CD4-positive, alpha-beta memory T cell (primary cell): ENCODE results near the gene GMNN. TPM values are rescaled to one million over a fixed set of nuclear protein-coding genes. Genes with fewer than 3 reads are reported as not detected.
"Not testable (repeated sequence)": the region's sequence is repeated elsewhere in the genome, so short reads cannot be mapped to it uniquely, and the experiment has no call there.

Source experiments
- CTCF ChIA-PET: fragments of 350-600 bp; sonication (Branson Sonifier 250); formaldehyde crosslinking; loops from one replicate; lab custom pipeline; 2021; ENCODE audit warnings: inconsistent platforms; ENCODE audit not compliant: partially characterized antibody; lab: Charles Lee
- POLR2A ChIA-PET: fragments of 350-600 bp; sonication (Branson Sonifier 250); formaldehyde crosslinking; loops from one replicate; lab custom pipeline; 2021; ENCODE audit not compliant: partially characterized antibody; lab: Charles Lee
- DNase-seq, 5 donors: peaks; one replicate each; pipeline versions ENCODE4 v3.0.0 to v3.0.0-alpha.2; 2020 to 2022; ENCODE audit warnings: mixed read lengths in 1 of 5
- H3K27ac ChIP-seq: one replicate; pipeline ENCODE4 v1.7.0; 2013; ENCODE audit warnings: low read depth, low read length
- H3K27me3 ChIP-seq: 2 replicates; pipeline ENCODE4 v1.7.0; 2013; ENCODE audit warnings: mild to moderate bottlenecking, low read length, moderate library complexity; ENCODE audit not compliant: insufficient read depth
- H3K36me3 ChIP-seq: 2 replicates; pipeline ENCODE4 v1.7.0; 2013; ENCODE audit warnings: mild to moderate bottlenecking, low read length, moderate library complexity; ENCODE audit not compliant: insufficient read depth
- H3K4me1 ChIP-seq: 2 replicates; pipeline ENCODE4 v1.7.0; 2013; ENCODE audit warnings: mild to moderate bottlenecking, low read length, moderate library complexity; ENCODE audit not compliant: insufficient read depth
- H3K4me3 ChIP-seq, 2 donors: one replicate each; pipeline ENCODE4 v1.7.0; 2013; ENCODE audit warnings: low read length in 2 of 2, mild to moderate bottlenecking in 1 of 2
- H3K9me3 ChIP-seq, 2 donors: one replicate each; pipeline ENCODE4 v1.7.0; 2013; ENCODE audit warnings: low read length in 2 of 2, control low read depth in 1 of 2; ENCODE audit not compliant: control insufficient read depth in 1 of 2
- H3K27ac Mint-ChIP-seq, 7 donors: one replicate each; pipeline ENCODE4 v1.8.0; 2020 to 2021; ENCODE audit warnings: mixed read lengths in 7 of 7, mild to moderate bottlenecking in 6 of 7, inconsistent platforms in 3 of 7, moderate library complexity in 3 of 7
- H3K27me3 Mint-ChIP-seq, 2 donors: one replicate each; pipeline ENCODE4 v1.8.0; 2020 to 2021; ENCODE audit warnings: mixed read lengths in 2 of 2
- H3K36me3 Mint-ChIP-seq, 2 donors: one replicate each; pipeline ENCODE4 v1.8.0; 2020 to 2021; ENCODE audit warnings: mixed read lengths in 2 of 2, inconsistent platforms in 1 of 2, mild to moderate bottlenecking in 1 of 2
- H3K4me1 Mint-ChIP-seq, 4 donors: one replicate each; pipeline ENCODE4 v1.8.0; 2020 to 2021; ENCODE audit warnings: mixed read lengths in 4 of 4, mild to moderate bottlenecking in 1 of 4
- H3K4me3 Mint-ChIP-seq, 8 donors: one replicate each; pipeline ENCODE4 v1.8.0; 2020 to 2021; ENCODE audit warnings: mixed read lengths in 8 of 8, mild to moderate bottlenecking in 7 of 8, moderate library complexity in 6 of 8, inconsistent platforms in 3 of 8
- H3K9me3 Mint-ChIP-seq, 8 donors: one replicate each; pipeline ENCODE4 v1.8.0; 2020 to 2021; ENCODE audit warnings: mixed read lengths in 8 of 8, mild to moderate bottlenecking in 5 of 8, inconsistent platforms in 3 of 8, moderate library complexity in 1 of 8
- intact Hi-C: fragments of 100-400 bp; cut with micrococcal nuclease; formaldehyde crosslinking; loops from one replicate; pipeline ENCODE4 v1.15.1; 2023
- polyA plus RNA-seq, 2 donors: library from polyadenylated mRNA; unstranded; fragments of 300-500 nt; fragmentation: Illumina TruSeq; gene quantifications; one replicate each; pipeline ENCODE4 v1.2.3, GENCODE V29; 2021
- total RNA-seq, 2 experiments: library from RNA; stranded (reverse); gene quantifications; one replicate each; pipeline ENCODE4 v1.2.3, GENCODE V29; 2021

The GMNN gene
- total and polyA plus RNA-seq, 4 experiments from 2014 or later, result 3.4 to 6.7 (median 4.9) TPM

- peaks cover 0 to 2% (median 0%) of the 10 kb centered on the region in 8 donors for H3K9me3 Mint-ChIP-seq
- H3K27me3 Mint-ChIP-seq, result no peaks in the 10 kb centered on the region
- H3K4me3 Mint-ChIP-seq, result no peak overlapping the region
- ChIA-PET CTCF (interaction anchor here (0.5 kb wide), 1 partner anchor 29 kb away, joined by 3 read pairs; no protein-coding TSS in a partner anchor), POLR2A (no interaction called here)
- Histone ChIP-seq H3K27ac (no peak overlapping the region), H3K4me3 (no peak overlapping the region), H3K4me1 (no peaks in the 10 kb centered on the region), H3K9me3 (no peaks in the 10 kb centered on the region), H3K36me3 (no peaks in the 10 kb centered on the region), H3K27me3 (no peaks in the 10 kb centered on the region)
- H3K36me3 Mint-ChIP-seq, result no peaks in the 10 kb centered on the region
- no peak for DNase-seq
- H3K4me1 Mint-ChIP-seq, result peaks cover 0 to 6% (median 0%) of the 10 kb centered on the region in 4 donors
- intact Hi-C loops, result no loop called here
- H3K27ac Mint-ChIP-seq, result no peak overlapping the region
These were observed 33.9 kb upstream of the GMNN start for GRCh38 chr6:24740861-24741260.

GRCh38 chr6:24742216-24742738 lies 32.5 kb upstream of the GMNN start:
- Histone ChIP-seq H3K4me3 (no peak overlapping the region), H3K4me1 (no peaks in the 10 kb centered on the region), H3K9me3 (no peaks in the 10 kb centered on the region), H3K36me3 (no peaks in the 10 kb centered on the region), H3K27me3 (no peaks in the 10 kb centered on the region), H3K27ac (no peak overlapping the region)
- ChIA-PET CTCF (interaction anchor here (1.0 kb wide), 1 partner anchor 114 kb away, joined by 3 read pairs; no protein-coding TSS in a partner anchor), POLR2A (no interaction called here)
- DNase-seq, result no peak
- Mint-ChIP-seq H3K27ac (no peak overlapping the region), H3K4me3 (no peak overlapping the region), H3K36me3 (no peaks in the 10 kb centered on the region), H3K4me1 (peaks cover 0 to 5% (median 0%) of the 10 kb centered on the region in 4 donors), H3K27me3 (no peaks in the 10 kb centered on the region), H3K9me3 (peaks cover 0 to 2% (median 0%) of the 10 kb centered on the region in 8 donors)
- intact Hi-C loops, result no loop called here

- no peak overlapping the region for H3K4me3 ChIP-seq
- intact Hi-C loops, result no loop called here
- no peaks in the 10 kb centered on the region for H3K36me3 ChIP-seq
- H3K36me3 Mint-ChIP-seq, result no peaks in the 10 kb centered on the region
- H3K27me3 Mint-ChIP-seq, result peaks cover 2 to 3% of the 10 kb centered on the region in 2 donors
- no peaks in the 10 kb centered on the region for H3K4me1 ChIP-seq
- H3K27ac Mint-ChIP-seq, result no peak overlapping the region
- peaks cover 0 to 5% (median 0%) of the 10 kb centered on the region in 4 donors for H3K4me1 Mint-ChIP-seq
- ChIA-PET CTCF (interaction anchor here (0.7 to 1.0 kb wide), 3 partner anchors 22 to 161 kb away, joined by 3 to 4 read pairs (median 3); no protein-coding TSS in a partner anchor), POLR2A (no interaction called here)
- no peaks in the 10 kb centered on the region for H3K9me3 ChIP-seq
- no peak overlapping the region for H3K27ac ChIP-seq
- no peaks in the 10 kb centered on the region for H3K27me3 ChIP-seq
- H3K4me3 Mint-ChIP-seq, result no peak overlapping the region
- DNase-seq, result no peak
- peaks cover 0 to 2% (median 0%) of the 10 kb centered on the region in 8 donors for H3K9me3 Mint-ChIP-seq
These were observed 31.3 kb upstream of the GMNN start for GRCh38 chr6:24743265-24743943.

- intact Hi-C loops, result no loop called here
- DNase-seq, result no peak
- H3K4me1 ChIP-seq, result no peaks in the 10 kb centered on the region
- ChIA-PET POLR2A (no interaction called here), CTCF (interaction anchor here (1.1 kb wide), 1 partner anchor 14 kb away, joined by 3 read pairs; no protein-coding TSS in a partner anchor)
- Mint-ChIP-seq H3K27me3 (peaks cover 3 to 6% of the 10 kb centered on the region in 2 donors), H3K4me1 (peaks cover 0 to 5% (median 0%) of the 10 kb centered on the region in 4 donors), H3K36me3 (no peaks in the 10 kb centered on the region), H3K4me3 (no peak overlapping the region), H3K27ac (no peak overlapping the region), H3K9me3 (peaks cover 0 to 2% (median 0%) of the 10 kb centered on the region in 8 donors)
- no peaks in the 10 kb centered on the region for H3K27me3 ChIP-seq
- no peaks in the 10 kb centered on the region for H3K36me3 ChIP-seq
- H3K4me3 ChIP-seq, result no peak overlapping the region
- H3K27ac ChIP-seq, result no peak overlapping the region
- no peaks in the 10 kb centered on the region for H3K9me3 ChIP-seq
These were observed 30.8 kb upstream of the GMNN start for GRCh38 chr6:24743944-24744335.

GRCh38 chr6:24744911-24745310 lies 29.8 kb upstream of the GMNN start:
- H3K27me3 ChIP-seq, result no peaks in the 10 kb centered on the region
- H3K4me3 ChIP-seq, result no peak overlapping the region
- Mint-ChIP-seq H3K27me3 (peaks cover 3 to 7% of the 10 kb centered on the region in 2 donors), H3K27ac (no peak overlapping the region), H3K9me3 (peaks cover 0 to under 1% (median 0%) of the 10 kb centered on the region in 8 donors), H3K36me3 (no peaks in the 10 kb centered on the region), H3K4me1 (peaks cover 0 to 5% (median 0%) of the 10 kb centered on the region in 4 donors), H3K4me3 (no peak overlapping the region)
- H3K27ac ChIP-seq, result no peak overlapping the region
- H3K9me3 ChIP-seq, result no peaks in the 10 kb centered on the region
- H3K4me1 ChIP-seq, result no peaks in the 10 kb centered on the region
- intact Hi-C loops, result no loop called here
- H3K36me3 ChIP-seq, result no peaks in the 10 kb centered on the region
- CTCF ChIA-PET, result interaction anchor here (1.1 kb wide), 1 partner anchor 15 kb away, joined by 3 read pairs; no protein-coding TSS in a partner anchor
- DNase-seq, result no peak
- POLR2A ChIA-PET, result no interaction called here

GRCh38 chr6:24749297-24749696 lies 25.4 kb upstream of the GMNN start:
- Mint-ChIP-seq H3K4me1 (no peaks in the 10 kb centered on the region), H3K27ac (peak overlapping the region in 1 of 7 donors; percentile 59), H3K4me3 (no peak overlapping the region), H3K9me3 (peaks cover 0 to 2% (median 0%) of the 10 kb centered on the region in 8 donors), H3K36me3 (no peaks in the 10 kb centered on the region), H3K27me3 (peaks cover 8 to 9% of the 10 kb centered on the region in 2 donors)
- ChIA-PET CTCF (no interaction called here), POLR2A (no interaction called here)
- Histone ChIP-seq H3K36me3 (no peaks in the 10 kb centered on the region), H3K4me1 (no peaks in the 10 kb centered on the region), H3K27ac (no peak overlapping the region), H3K27me3 (no peaks in the 10 kb centered on the region), H3K9me3 (no peaks in the 10 kb centered on the region), H3K4me3 (no peak overlapping the region)
- no peak for DNase-seq
- intact Hi-C loops, result no loop called here

- H3K27ac ChIP-seq, H3K36me3 ChIP-seq, H3K27ac Mint-ChIP-seq, CTCF ChIA-PET, H3K27me3 ChIP-seq, POLR2A ChIA-PET, H3K36me3 Mint-ChIP-seq, H3K9me3 Mint-ChIP-seq, intact Hi-C loops, H3K9me3 ChIP-seq, H3K27me3 Mint-ChIP-seq, H3K4me3 Mint-ChIP-seq, H3K4me1 Mint-ChIP-seq, H3K4me3 ChIP-seq, H3K4me1 ChIP-seq, DNase-seq: not testable (repeated sequence)
These were observed 23.9 kb upstream of the GMNN start for GRCh38 chr6:24750878-24751277.
